Measurements from ENCODE around the gene CDK6. TPM values are rescaled to one million over a fixed set of nuclear protein-coding genes. Genes with fewer than 3 reads are reported as not detected.

CDK6 gene
- polyA plus RNA-seq, 1 donor (not counting 4 experiments of a cell fraction or from before 2014, with no cell fraction given) = 53.5 TPM

- Histone ChIP-seq H3K27me3 (ENCODE audit: control insufficient read depth, extremely low read depth, insufficient read depth, low read length) (no peaks in the 10 kb centered on the region), H3K27ac (ENCODE audit: control insufficient read depth, insufficient read depth, low read length) (peak overlapping the region; percentile 27), H2AFZ (ENCODE audit: control insufficient read depth, low read length) (no peak overlapping the region), H3K36me3 (ENCODE audit: control insufficient read depth in 2 of 2, extremely low read depth in 1 of 2, insufficient read depth in 2 of 2, low read length in 2 of 2) (peaks cover 2 to 34% of the 10 kb centered on the region in 2 experiments), H3K9me3 (ENCODE audit: control insufficient read depth, low read depth, low read length) (no peaks in the 10 kb centered on the region), H3K4me1 (ENCODE audit: control insufficient read depth, extremely low read depth, insufficient read depth, low read length) (peaks cover 41% of the 10 kb centered on the region), H3K4me2 (ENCODE audit: control insufficient read depth, extremely low read depth, insufficient read depth, low read depth, low read length) (peak overlapping the region; percentile 49), H3K9ac (ENCODE audit: control insufficient read depth, extremely low read depth, insufficient read depth, low read length) (no peak overlapping the region), H4K20me1 (ENCODE audit: control insufficient read depth, extremely low read depth, insufficient read depth, low read length) (peaks cover 4% of the 10 kb centered on the region), H3K4me3 (ENCODE audit: control insufficient read depth in 2 of 3, extremely low read depth in 1 of 3, insufficient read depth in 2 of 3, low read depth in 1 of 3, low read length in 3 of 3) (no peak overlapping the region), H3K9me1 (ENCODE audit: control insufficient read depth, extremely low read depth, insufficient read depth, low read length) (peaks cover 2% of the 10 kb centered on the region), H3K79me2 (ENCODE audit: control insufficient read depth, insufficient read depth, low read length) (peaks cover 99% of the 10 kb centered on the region)
- no peak for DNase-seq (ENCODE audit: low read depth, low spot score)
- TF ChIP-seq EZH2 (IDR thresholded peaks at IDR 0.05; ENCODE audit: low read length) (no peak), CTCF (optimal IDR thresholded peaks at IDR 0.05 in 1 of 3, IDR thresholded peaks at IDR 0.05 in 1 of 3, conservative IDR thresholded peaks at IDR 0.05 in 1 of 3; ENCODE audit: extremely low read depth in 1 of 3, insufficient read depth in 2 of 3, low read length in 3 of 3) (no peak)
- no peak for FAIRE-seq
- dilution Hi-C loops (cut with MboI; ENCODE audit: extremely low pct_ligation_motif_present, low sequenced_read_pairs) = no loop called here
Measured at GRCh38 chr7:92827464-92828120, 8.8 kb downstream of the CDK6 start.

- Histone ChIP-seq H2AFZ (ENCODE audit: control insufficient read depth, low read length) (no peak overlapping the region), H3K4me1 (ENCODE audit: control insufficient read depth, extremely low read depth, insufficient read depth, low read length) (peaks cover 29% of the 10 kb centered on the region), H3K27ac (ENCODE audit: control insufficient read depth, insufficient read depth, low read length) (no peak overlapping the region), H3K9me1 (ENCODE audit: control insufficient read depth, extremely low read depth, insufficient read depth, low read length) (peaks cover 2% of the 10 kb centered on the region), H3K36me3 (ENCODE audit: control insufficient read depth in 2 of 2, extremely low read depth in 1 of 2, insufficient read depth in 2 of 2, low read length in 2 of 2) (peaks cover 2 to 27% of the 10 kb centered on the region in 2 experiments), H3K4me3 (ENCODE audit: control insufficient read depth in 2 of 3, extremely low read depth in 1 of 3, insufficient read depth in 2 of 3, low read depth in 1 of 3, low read length in 3 of 3) (no peak overlapping the region), H3K4me2 (ENCODE audit: control insufficient read depth, extremely low read depth, insufficient read depth, low read depth, low read length) (no peak overlapping the region), H3K79me2 (ENCODE audit: control insufficient read depth, insufficient read depth, low read length) (peaks cover 99% of the 10 kb centered on the region), H3K9ac (ENCODE audit: control insufficient read depth, extremely low read depth, insufficient read depth, low read length) (no peak overlapping the region), H3K9me3 (ENCODE audit: control insufficient read depth, low read depth, low read length) (no peaks in the 10 kb centered on the region), H4K20me1 (ENCODE audit: control insufficient read depth, extremely low read depth, insufficient read depth, low read length) (peaks cover 4% of the 10 kb centered on the region), H3K27me3 (ENCODE audit: control insufficient read depth, extremely low read depth, insufficient read depth, low read length) (no peaks in the 10 kb centered on the region)
- FAIRE-seq (no peak), DNase-seq (ENCODE audit: low read depth, low spot score) (no peak)
- dilution Hi-C loops (cut with MboI; ENCODE audit: extremely low pct_ligation_motif_present, low sequenced_read_pairs) = no loop called here
- TF ChIP-seq EZH2 (IDR thresholded peaks at IDR 0.05; ENCODE audit: low read length) (no peak), CTCF (optimal IDR thresholded peaks at IDR 0.05 in 1 of 3, IDR thresholded peaks at IDR 0.05 in 1 of 3, conservative IDR thresholded peaks at IDR 0.05 in 1 of 3; ENCODE audit: extremely low read depth in 1 of 3, insufficient read depth in 2 of 3, low read length in 3 of 3) (no peak)
Measured at GRCh38 chr7:92826258-92826938, 10.0 kb downstream of the CDK6 start.

Data from keratinocyte (primary cell).